Colonic mucosa (tissue), 4 donors: ENCODE results near the gene ALG5. TPM values are rescaled to one million over a fixed set of nuclear protein-coding genes. Genes with fewer than 3 reads are reported as not detected.

Experiments
- DNase-seq: peaks from one replicate; pipeline ENCODE4 v3.0.0-alpha.2; 2020
- H3K27ac ChIP-seq: fragments of 200-600 bp; one replicate; pipeline ENCODE4 v1.8.0; 2021
- H3K27me3 ChIP-seq: fragments of 200-600 bp; one replicate; pipeline ENCODE4 v1.8.0; 2021
- H3K36me3 ChIP-seq: fragments of 200-600 bp; one replicate; pipeline ENCODE4 v1.8.0; 2021
- H3K4me1 ChIP-seq: fragments of 200-600 bp; one replicate; pipeline ENCODE4 v1.8.0; 2021; ENCODE audit warnings: mild to moderate bottlenecking
- H3K4me3 ChIP-seq: fragments of 200-600 bp; one replicate; pipeline ENCODE4 v1.8.0; 2021
- H3K9ac ChIP-seq, 2 donors: one replicate each; pipeline ENCODE4 v1.7.0; 2013; ENCODE audit warnings: control low read depth in 2 of 2, low read depth in 2 of 2, low read length in 2 of 2
- H3K9me3 ChIP-seq: fragments of 200-600 bp; one replicate; pipeline ENCODE4 v1.8.0; 2021
- intact Hi-C: fragments of 100-400 bp; cut with DNase I; formaldehyde crosslinking; loops from one replicate; pipeline ENCODE4 v1.14.1; 2022
- total RNA-seq, 2 donors: library from RNA; stranded (reverse); fragmentation: NEBNext Ultra II Directional in 1 of 2; extraction: Animal tissue kit (Norgen Biotek cat#: 25700) in 1 of 2; gene quantifications; one replicate each; pipeline ENCODE4 v1.2.1, GENCODE V29; 2021
- TF ChIP-seq, protein P1 (sequence below): fragments of 200-600 bp; IDR thresholded peaks from one replicate; pipeline ENCODE4 v1.8.0; 2022; ENCODE audit warnings: antibody characterized with exemption, mild to moderate bottlenecking
- donor health status: healthy.
- donor health status: DM: no; HTN: no; CAD: no.
- donor health status: DM: no; HTN: no; CAD: no.

The ALG5 gene, protein sequence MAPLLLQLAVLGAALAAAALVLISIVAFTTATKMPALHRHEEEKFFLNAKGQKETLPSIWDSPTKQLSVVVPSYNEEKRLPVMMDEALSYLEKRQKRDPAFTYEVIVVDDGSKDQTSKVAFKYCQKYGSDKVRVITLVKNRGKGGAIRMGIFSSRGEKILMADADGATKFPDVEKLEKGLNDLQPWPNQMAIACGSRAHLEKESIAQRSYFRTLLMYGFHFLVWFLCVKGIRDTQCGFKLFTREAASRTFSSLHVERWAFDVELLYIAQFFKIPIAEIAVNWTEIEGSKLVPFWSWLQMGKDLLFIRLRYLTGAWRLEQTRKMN
- 10 to 100 TPM; 37.2 to 39.5 TPM for total RNA-seq

DNA sequence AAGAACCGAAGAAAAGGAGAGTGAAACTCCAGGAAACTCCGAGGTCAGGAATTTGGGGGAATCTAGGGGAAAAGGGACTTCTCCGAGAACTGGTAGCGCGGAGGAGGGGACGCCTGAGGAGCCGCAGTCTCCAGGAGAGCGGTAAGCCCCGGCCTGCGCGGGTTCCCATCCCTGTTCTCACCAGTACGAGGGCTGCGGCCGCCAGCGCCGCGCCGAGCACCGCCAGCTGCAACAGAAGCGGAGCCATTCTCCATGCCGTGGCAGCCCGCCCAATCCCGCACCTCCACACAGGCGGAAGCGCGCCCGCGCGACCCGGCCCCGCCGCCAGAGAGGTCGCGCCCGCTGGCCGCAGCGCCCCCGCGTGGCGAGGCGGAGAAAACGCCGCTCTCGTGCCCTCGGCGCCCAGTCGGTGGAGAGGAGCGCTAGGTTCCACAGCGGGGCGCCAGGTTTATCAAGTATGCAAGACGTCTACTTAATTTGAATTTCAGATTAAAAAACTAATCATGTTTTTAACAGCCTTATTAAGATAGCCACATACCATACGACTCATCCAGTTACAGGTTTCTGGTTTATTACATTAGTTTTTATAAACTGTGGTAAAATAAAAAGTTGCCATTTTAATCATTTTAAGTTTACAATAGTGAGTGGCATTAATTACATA, at the start of gene ALG5:
Gene ALG5 (minus strand): TSS at position 287 of the 661 bp plus-strand sequence. CDS start 40 bp downstream, at position 247.
- intact Hi-C loops = no loop called here
- H3K27me3 ChIP-seq = no peaks in the 10 kb centered on the region
- peak; percentile 91 for DNase-seq

DNA sequence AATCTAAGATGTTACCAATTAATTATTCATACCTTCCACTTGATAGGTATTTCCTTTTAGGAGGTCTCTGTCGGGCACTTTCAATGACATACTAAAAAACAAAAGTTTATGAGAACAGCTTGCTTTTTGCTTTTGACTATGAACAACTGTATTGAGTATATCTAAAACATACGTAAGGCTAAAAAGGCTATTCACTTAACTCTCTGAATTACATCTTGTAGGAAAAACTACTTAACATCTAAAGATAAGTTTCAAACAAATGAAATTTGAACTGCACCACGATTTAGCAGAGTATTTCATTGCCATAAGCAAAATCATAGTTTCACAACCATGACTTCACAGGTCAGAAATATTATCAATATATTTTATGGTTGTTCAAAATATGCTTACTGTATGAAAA, 48.7 kb upstream of the ALG5 start:
- TF ChIP-seq, protein P1, sequence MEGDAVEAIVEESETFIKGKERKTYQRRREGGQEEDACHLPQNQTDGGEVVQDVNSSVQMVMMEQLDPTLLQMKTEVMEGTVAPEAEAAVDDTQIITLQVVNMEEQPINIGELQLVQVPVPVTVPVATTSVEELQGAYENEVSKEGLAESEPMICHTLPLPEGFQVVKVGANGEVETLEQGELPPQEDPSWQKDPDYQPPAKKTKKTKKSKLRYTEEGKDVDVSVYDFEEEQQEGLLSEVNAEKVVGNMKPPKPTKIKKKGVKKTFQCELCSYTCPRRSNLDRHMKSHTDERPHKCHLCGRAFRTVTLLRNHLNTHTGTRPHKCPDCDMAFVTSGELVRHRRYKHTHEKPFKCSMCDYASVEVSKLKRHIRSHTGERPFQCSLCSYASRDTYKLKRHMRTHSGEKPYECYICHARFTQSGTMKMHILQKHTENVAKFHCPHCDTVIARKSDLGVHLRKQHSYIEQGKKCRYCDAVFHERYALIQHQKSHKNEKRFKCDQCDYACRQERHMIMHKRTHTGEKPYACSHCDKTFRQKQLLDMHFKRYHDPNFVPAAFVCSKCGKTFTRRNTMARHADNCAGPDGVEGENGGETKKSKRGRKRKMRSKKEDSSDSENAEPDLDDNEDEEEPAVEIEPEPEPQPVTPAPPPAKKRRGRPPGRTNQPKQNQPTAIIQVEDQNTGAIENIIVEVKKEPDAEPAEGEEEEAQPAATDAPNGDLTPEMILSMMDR = no peak
- intact Hi-C loops = no loop called here
- H3K4me3 ChIP-seq = no peak overlapping the region
- no peaks in the 10 kb centered on the region for H3K9me3 ChIP-seq
- no peaks in the 10 kb centered on the region for H3K4me1 ChIP-seq
- H3K27ac ChIP-seq = no peak overlapping the region
- no peak overlapping the region for H3K9ac ChIP-seq
- H3K27me3 ChIP-seq = no peaks in the 10 kb centered on the region
- H3K36me3 ChIP-seq = no peaks in the 10 kb centered on the region
- no peak for DNase-seq

More for the DNA sequence above, at the start of gene ALG5:
- Histone ChIP-seq H3K4me1 (peaks cover 7% of the 10 kb centered on the region), H3K9ac (peak within 1 kb of the TSS; percentile 95 to 96), H3K36me3 (peaks cover 10% of the 10 kb centered on the region), H3K9me3 (no peaks in the 10 kb centered on the region), H3K27ac (peak within 1 kb of the TSS; percentile 99), H3K4me3 (peak within 1 kb of the TSS; percentile 84)
- TF ChIP-seq, protein P1 = peak; percentile 98

DNA sequence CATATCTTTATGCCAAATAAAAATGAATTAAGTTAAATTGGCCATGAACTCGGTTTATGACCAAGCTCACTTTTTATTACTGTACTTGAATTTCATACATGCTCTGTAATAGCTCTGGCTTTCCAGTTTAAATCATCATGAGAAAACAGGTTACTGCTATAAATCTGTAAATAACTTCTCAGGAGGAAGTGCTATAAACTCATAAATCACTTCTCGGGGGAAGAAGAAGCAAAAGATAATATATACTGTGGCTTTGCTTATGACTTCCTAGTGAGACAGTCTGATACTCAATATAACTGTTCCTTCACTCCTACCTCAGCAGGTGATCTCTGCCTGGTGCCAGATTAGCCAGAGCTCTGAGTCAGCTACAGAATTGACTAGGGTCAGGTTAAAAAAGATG, 47.9 kb upstream of the ALG5 start:
- no peak for DNase-seq
- Histone ChIP-seq H3K9me3 (no peaks in the 10 kb centered on the region), H3K36me3 (no peaks in the 10 kb centered on the region), H3K4me3 (no peak overlapping the region), H3K9ac (no peak overlapping the region), H3K4me1 (no peaks in the 10 kb centered on the region), H3K27ac (no peak overlapping the region), H3K27me3 (no peaks in the 10 kb centered on the region)
- intact Hi-C loops = no loop called here
- TF ChIP-seq, protein P1 = no peak

DNA sequence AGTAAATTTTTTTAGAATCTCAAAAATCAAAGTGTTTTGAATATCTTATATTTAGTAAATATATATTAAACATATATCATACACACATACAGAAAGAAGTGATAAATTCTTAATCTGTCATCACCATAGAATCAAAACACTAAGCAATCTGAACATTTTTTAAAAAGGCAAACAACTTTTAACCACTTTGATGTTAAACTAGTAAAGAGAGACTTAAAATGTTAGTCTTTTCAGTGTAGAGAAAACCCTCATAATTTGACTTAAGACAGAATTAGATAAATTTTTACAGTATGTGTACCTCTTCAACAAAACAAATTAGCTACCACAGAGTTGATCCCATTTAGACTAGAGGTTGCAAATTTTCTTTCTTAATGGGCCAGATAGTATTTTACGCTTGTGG, 46.9 kb upstream of the ALG5 start:
- Histone ChIP-seq H3K27me3 (no peaks in the 10 kb centered on the region), H3K9ac (no peak overlapping the region), H3K4me1 (no peaks in the 10 kb centered on the region), H3K4me3 (no peak overlapping the region), H3K9me3 (no peaks in the 10 kb centered on the region), H3K27ac (no peak overlapping the region), H3K36me3 (peaks cover 2% of the 10 kb centered on the region)
- intact Hi-C loops = no loop called here
- TF ChIP-seq, protein P1 = no peak
- DNase-seq = no peak

DNA sequence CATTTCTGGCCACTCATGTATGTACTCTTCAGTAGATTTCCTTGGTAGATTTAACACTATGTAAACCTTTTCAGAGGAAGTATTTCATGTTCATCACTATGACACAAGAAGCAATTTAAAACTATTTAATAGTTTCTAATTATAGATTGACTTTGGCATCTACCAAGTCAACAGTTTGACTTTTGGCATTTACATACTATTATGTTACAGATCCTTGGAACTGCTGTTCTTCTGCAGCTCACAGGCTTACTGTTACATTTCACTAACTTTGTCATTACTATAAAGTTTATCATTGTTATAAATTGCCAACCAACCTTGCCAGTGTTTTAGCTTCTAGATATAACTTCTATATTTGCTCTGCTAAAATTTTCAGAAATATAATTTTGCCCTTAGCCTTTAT, 41.6 kb upstream of the ALG5 start:
- Histone ChIP-seq H3K36me3 (peaks cover 7% of the 10 kb centered on the region), H3K9ac (no peak overlapping the region), H3K4me3 (no peak overlapping the region), H3K4me1 (no peaks in the 10 kb centered on the region), H3K9me3 (no peaks in the 10 kb centered on the region), H3K27me3 (no peaks in the 10 kb centered on the region), H3K27ac (no peak overlapping the region)
- intact Hi-C loops = no loop called here
- DNase-seq = no peak
- TF ChIP-seq, protein P1 = no peak
